PFSK-1 (cell line): ENCODE data around the gene HOXB2.

Source experiments
- FOXP2 ChIP-seq: optimal IDR thresholded peaks from 2 replicates; pipeline ENCODE3; 2011; ENCODE audit warnings: borderline replicate concordance, control low read depth, inconsistent platforms; ENCODE audit not compliant: insufficient read depth; ENCODE audit errors: extremely low read length, extremely low read depth
- POLR2AphosphoS5 ChIP-seq: IDR thresholded peaks from 2 replicates; pipeline ENCODE4 v1.6.1; 2012; ENCODE audit warnings: low read depth, mild to moderate bottlenecking, control low read depth, low read length, moderate library complexity
- REST ChIP-seq, 2 experiments: IDR thresholded peaks; 2 replicates each; pipeline versions ENCODE4 v1.6.1 to v1.8.0; 2011 to 2012; ENCODE audit warnings: low read depth in 2 of 2, low read length in 2 of 2, control low read depth in 1 of 2, inconsistent platforms in 1 of 2, mild to moderate bottlenecking in 1 of 2, moderate library complexity in 1 of 2; ENCODE audit not compliant: insufficient read depth in 1 of 2
- SIN3A ChIP-seq: IDR thresholded peaks from 2 replicates; pipeline ENCODE4 v1.6.1; 2012; ENCODE audit warnings: mild to moderate bottlenecking, low read length, moderate library complexity, borderline replicate concordance; ENCODE audit not compliant: insufficient read depth
- TAF1 ChIP-seq: IDR thresholded peaks from 2 replicates; pipeline ENCODE4 v1.6.1; 2012; ENCODE audit warnings: low read length, control low read depth, borderline replicate concordance; ENCODE audit not compliant: insufficient read depth

HOXB2 gene

GRCh38 chr17:48558057-48558830 lies 13.3 kb upstream of the HOXB2 start:
- TF ChIP-seq FOXP2 = no peak
- no peak for TF ChIP-seq TAF1
- TF ChIP-seq POLR2AphosphoS5 = no peak
- no peak for TF ChIP-seq SIN3A
- no peak for TF ChIP-seq REST (IDR thresholded peaks at IDR 0.05; ENCODE audit: insufficient read depth in 1 of 2, low read depth in 2 of 2, low read length in 2 of 2)

- TF ChIP-seq FOXP2 (no peak), POLR2AphosphoS5 (no peak), REST (IDR thresholded peaks at IDR 0.05; ENCODE audit: insufficient read depth in 1 of 2, low read depth in 2 of 2, low read length in 2 of 2) (no peak), SIN3A (no peak), TAF1 (no peak)
Measured at GRCh38 chr17:48556576-48557401, 11.9 kb upstream of the HOXB2 start.

- TF ChIP-seq POLR2AphosphoS5 (no peak), FOXP2 (no peak), SIN3A (no peak), TAF1 (no peak), REST (IDR thresholded peaks at IDR 0.05; ENCODE audit: insufficient read depth in 1 of 2, low read depth in 2 of 2, low read length in 2 of 2) (no peak)
Measured at GRCh38 chr17:48556229-48556575, 11.3 kb upstream of the HOXB2 start.

GRCh38 chr17:48555258-48556228 lies 10.6 kb upstream of the HOXB2 start:
- TF ChIP-seq TAF1 = no peak
- TF ChIP-seq FOXP2 = no peak
- no peak for TF ChIP-seq POLR2AphosphoS5
- no peak for TF ChIP-seq REST (IDR thresholded peaks at IDR 0.05; ENCODE audit: insufficient read depth in 1 of 2, low read depth in 2 of 2, low read length in 2 of 2)
